GM19239 (cell line): ENCODE measurements around the gene PRKCD.

Source experiments
- DNase-seq: peaks from one replicate; pipeline ENCODE4 v3.0.0; 2011; ENCODE audit warnings: low spot score; ENCODE audit not compliant: insufficient read length
- FAIRE-seq: peaks from 2 replicates; lab custom pipeline; 2011; peaks lifted over from hg19 to GRCh38; lab: Jason Lieb, UNC

The PRKCD gene

DNA sequence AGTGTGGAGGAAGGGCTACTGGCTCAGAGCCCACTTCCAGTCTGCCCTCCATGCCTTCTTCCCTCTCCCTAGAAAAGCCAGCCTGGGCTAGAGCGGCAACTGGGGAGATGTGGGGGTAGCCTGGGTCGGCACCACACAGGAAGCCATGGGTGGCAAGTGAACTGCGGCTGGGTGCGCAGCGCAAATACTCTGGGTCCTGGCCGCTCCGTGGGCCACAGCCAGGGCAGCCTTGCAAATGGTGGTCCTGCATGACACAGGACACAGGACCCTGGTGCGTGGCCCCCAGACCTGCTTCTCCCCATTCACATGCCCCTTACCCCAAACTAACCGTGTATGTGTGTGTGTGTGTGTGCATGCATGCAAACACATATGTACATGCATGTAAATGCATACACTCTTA lies 25.7 kb downstream of the PRKCD start:
- FAIRE-seq (no peak), DNase-seq (no peak)

GRCh38 chr3:53187430-53187829 lies 26.4 kb downstream of the PRKCD start:
- DNase-seq: no peak
- no peak for FAIRE-seq

GRCh38 chr3:53188136-53188685 lies 27.2 kb downstream of the PRKCD start:
- DNase-seq: no peak
- no peak for FAIRE-seq

- DNase-seq: no peak
- FAIRE-seq: no peak
Observed at GRCh38 chr3:53188720-53189119, 27.7 kb downstream of the PRKCD start.

- FAIRE-seq (no peak), DNase-seq (no peak)
Observed at GRCh38 chr3:53189276-53189675, 28.3 kb downstream of the PRKCD start.

DNA sequence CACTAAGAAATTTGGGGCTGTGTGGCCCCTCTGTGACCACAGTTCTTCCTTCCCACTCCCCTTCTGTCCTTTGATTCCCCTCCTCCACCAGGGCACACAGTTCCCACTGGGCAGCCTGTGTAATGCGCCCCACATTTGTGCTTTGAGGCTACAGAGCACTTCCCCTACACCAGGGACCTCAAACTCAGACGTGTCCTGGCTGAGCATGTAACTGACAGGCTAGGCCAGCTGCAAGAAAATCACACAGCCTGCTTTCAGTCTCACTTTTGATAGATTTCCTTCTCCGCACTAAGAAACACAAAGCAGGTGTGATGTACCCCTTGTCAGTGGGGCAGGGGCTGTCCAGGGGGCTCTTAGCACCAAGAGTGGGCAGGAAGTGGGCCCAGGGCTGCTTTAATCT lies 29.6 kb downstream of the PRKCD start:
- peak; percentile 96 for FAIRE-seq

DNA sequence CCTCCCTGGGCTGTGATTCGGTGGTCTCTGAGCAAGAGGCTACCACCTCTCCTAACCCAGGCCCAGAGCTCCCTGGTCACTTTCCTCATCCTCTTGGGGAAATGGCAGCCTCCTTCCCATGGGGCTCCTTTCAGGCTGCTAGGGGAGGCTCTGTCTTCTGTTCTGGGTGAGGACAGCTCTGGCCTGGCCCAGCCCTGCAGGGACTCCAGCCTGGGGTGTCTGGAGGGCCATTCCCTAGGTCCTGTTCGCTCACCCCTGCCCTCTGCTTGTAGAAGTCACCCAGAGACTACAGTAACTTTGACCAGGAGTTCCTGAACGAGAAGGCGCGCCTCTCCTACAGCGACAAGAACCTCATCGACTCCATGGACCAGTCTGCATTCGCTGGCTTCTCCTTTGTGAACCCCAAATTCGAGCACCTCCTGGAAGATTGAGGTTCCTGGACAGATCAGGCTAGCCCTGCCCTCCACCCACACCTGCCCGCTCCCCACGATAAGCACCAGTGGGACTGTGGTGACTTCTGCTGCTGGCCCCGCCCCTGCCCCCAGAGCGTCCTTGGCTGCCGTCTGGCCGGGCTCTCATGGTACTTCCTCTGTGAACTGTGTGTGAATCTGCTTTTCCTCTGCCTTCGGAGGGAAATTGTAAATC lies 30.9 kb downstream of the PRKCD start:
- DNase-seq (no peak), FAIRE-seq (peak; percentile 62)

More for the DNA sequence above, 29.6 kb downstream of the PRKCD start:
- DNase-seq: no peak

GRCh38 chr3:53192608-53193007 lies 31.6 kb downstream of the PRKCD start:
- DNase-seq (peak; percentile 56), FAIRE-seq (peak; percentile 87)

DNA sequence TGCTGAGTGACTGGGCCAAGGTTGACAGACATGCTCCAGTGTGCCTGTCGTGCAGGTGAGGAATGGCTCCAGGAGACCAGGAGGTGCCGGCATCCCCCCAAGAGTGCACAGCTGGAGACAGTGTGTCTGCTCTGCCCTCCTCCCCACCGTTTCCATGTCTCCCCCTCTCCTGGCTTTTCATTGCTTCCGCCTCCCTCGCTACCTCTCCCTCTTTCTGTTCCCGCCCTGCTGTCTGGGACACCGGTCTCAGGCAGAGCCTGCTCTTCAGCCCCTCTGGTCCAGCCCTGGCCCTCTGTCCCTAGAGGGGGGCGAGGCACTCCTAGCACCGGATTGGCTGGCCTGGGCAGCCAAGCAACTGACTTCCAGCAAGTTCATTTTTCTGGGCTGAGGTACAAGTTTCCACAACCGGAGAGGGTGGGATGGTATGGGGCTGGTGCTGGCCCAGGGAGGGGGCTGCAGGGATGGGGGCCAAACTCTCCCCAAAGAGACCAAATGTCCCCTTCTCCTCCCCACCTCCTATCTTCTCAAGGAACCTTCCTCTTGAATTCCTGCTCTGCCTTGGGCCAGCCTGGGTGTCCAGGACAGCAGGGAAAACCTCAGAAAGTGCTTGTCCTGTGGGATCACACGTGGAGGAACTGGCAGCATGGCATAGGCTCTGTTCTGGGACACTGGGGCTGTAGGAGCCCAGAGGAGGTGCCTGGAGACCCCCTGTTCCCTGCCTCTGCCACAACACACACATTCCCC lies 32.6 kb downstream of the PRKCD start:
- DNase-seq: no peak

DNA sequence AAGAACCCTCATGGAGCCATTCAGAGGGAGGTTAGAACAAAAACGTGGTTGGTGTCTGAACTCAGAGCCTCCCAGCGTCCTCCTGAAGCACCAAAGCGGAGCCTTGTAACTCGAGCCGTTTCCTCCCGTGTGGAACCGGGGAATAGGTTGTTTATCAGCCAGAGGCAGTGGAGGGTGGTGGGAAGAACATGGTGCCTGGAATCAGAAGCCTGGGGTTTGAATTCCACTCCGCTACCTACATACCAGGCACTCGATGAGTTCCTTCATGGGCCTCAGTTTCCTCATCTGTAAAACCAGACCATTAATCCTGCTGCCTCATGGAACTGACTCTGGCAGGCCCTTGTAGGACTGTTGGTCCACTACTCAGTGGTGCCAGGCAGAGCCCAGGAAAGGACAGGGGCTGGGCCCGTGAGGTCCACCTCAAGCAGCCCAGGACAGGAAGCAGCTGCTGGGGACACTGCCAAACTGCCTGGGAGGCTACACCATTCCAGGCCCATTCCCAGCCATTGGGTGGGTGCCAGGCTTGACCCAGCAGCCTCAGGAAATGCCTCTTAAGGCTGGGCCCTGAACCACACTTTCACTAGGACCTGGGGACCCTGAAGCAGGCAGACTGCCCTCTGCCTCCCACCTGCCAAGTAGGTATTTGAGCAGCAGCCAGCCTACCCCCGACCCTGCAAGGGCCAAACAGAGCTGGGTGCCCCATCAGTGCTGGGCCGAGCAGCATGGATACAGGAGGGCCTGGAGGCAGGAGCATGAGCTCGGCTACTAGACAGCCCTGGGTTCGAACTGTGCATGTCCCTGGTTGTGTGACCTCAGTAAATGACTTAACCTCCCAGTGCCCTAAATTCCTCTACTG lies 33.4 kb downstream of the PRKCD start:
- DNase-seq (no peak), FAIRE-seq (no peak)

More for the DNA sequence above, 32.6 kb downstream of the PRKCD start:
- no peak for FAIRE-seq

- no peak for FAIRE-seq
Observed at GRCh38 chr3:53195066-53195450, 34.0 kb downstream of the PRKCD start.

DNA sequence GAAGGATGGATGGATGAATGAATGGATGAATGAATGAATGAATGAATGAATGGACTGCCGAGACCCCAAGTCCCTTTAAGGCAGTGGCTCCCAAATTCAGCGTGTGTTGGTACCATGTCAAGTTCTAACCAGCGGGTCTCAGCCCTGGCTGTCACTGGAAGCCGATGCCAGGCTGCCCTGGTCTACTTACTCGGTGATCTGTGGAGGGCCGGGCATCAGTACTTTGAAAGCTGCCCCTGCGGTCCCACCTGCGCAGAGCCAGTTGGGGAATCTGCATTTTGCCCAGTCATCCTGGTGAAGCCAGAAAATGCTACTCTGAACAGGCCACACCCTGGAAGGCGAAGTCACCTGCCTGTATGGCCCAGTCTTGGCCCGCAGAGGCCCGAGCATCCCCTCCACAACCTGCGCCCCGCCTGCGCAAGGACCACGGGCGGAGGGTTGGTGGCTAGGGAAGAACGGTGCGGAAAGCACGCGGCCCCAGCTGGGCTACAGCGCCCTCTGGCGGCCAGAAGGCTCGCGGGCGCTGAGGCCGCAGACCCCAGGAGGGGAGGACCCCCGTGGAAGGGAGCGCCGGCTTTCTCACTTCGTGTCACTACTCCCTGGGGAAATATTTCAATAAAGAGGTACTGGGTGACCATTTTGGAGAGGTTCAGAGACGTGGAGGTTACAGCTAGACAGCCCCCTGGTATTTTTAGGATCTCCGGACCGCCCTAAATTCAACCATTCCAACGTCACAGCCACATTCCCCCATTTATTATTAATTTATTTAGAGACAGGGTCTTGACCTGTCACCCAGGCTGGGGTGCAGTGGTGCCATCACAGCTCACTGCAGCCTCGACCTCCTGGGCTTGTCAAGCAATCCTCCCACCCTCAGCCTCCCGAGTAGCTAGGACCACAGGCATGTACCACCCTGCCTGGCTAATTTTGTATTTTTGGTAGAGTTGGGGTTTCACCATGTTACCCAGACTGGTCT lies 34.9 kb downstream of the PRKCD start:
- FAIRE-seq: peak; percentile 77
- DNase-seq: peak; percentile 65

More at GRCh38 chr3:53195066-53195450, 34.0 kb downstream of the PRKCD start:
- DNase-seq: no peak

GRCh38 chr3:53196575-53197407 lies 35.8 kb downstream of the PRKCD start:
- no peak for DNase-seq
- FAIRE-seq: peak; percentile 65

GRCh38 chr3:53198256-53198977 lies 37.4 kb downstream of the PRKCD start:
- FAIRE-seq: no peak
- DNase-seq: no peak

GRCh38 chr3:53198996-53199395 lies 38.0 kb downstream of the PRKCD start:
- FAIRE-seq (no peak), DNase-seq (no peak)

- no peak for FAIRE-seq
- DNase-seq: no peak
Observed at GRCh38 chr3:53199834-53200233, 38.8 kb downstream of the PRKCD start.

DNA sequence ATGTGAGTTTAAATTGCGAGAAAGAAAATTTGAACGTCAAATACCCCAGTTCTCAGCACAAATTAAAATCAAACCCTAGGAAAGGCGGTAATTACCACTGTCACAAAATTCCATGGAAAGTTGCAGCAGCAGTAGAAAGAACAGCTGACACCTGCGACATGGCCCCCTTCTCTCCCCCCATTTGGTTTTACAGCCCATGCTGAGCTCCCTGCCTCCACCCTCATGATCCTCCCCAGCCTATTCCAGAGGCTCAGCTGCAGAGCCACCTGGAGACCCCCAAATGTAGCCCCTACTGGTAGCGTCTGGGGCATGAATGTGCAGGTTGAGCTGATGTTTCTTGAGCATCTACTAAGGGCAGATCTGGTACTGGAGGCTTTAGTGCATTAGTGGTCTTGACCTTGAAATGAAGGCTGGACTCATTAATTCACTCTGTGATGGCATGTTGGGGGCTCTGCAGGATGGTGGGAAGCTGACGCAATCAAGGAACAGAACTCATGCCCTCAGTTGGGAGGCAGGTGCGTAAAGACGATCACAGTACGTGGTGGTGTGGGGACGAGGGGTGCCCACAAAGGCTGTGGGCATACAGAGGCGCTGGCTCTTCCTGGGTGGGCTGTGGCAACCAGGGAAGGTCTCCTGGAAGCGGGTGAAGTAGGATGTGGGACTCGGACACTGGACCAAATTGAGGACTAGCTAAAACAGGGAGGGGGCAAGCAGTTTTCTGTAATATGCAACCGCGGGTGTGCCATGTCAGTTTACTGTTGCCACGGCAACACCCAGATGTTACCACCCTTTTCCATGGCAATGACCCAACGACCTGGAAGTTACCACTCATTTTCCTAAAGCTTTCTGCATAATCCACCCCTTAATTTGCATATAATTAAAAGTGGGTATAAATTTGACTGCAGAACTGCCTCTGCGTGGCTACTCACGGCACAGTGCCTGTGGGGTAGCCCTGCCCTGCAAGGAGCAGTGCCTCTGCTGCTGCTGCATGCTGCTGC lies 39.8 kb downstream of the PRKCD start:
- FAIRE-seq (no peak), DNase-seq (no peak)
